ENCODE measurements around the gene VWA3A.
A peak's percentile ranks its signal among the peaks of the same experiment; 100 is the strongest.
"Not testable (repeated sequence)": the region's sequence is repeated elsewhere in the genome, so short reads cannot be mapped to it uniquely, and the experiment has no call there.

The VWA3A gene

DNA sequence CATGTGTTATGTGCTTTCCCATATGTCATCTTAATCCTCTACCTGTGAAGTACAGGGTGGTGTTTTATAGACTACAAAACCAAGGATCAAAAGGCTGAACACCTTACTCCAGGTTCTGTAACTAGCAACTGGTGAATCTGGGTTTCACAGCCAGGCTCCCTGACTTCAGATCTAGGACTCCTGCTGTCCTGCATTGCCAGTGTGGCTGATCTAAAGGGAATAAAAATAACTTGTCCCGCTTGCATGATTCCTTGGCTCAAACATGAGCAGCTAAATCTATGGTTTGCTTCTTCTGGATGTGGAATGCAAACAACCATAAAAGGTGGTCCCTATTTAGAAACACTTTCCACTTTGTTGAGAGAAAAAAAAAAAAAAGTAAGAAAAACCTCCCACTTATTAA lies 3.7 kb upstream of the VWA3A start:
- no peak for DNase-seq

DNA sequence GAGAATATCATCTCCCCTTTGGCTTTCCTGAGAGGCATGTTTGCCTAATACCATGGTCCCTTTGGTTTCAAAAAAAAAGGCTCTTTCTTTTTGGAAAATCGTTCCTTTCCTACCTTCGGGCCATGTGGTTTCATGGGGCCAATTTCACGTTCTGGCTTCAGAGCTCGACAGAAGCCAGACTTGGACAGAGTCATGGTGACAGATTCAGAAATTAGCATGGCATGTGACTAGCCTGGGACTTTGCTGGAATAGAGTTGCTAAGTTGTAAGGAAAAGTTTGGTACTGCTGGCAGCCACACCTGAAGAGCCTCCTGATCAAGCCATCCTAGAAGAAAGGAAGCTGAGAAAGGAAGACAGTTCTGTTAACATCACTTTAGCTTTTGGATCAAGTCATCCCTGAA lies 2.4 kb upstream of the VWA3A start:
- no peak for DNase-seq

DNA sequence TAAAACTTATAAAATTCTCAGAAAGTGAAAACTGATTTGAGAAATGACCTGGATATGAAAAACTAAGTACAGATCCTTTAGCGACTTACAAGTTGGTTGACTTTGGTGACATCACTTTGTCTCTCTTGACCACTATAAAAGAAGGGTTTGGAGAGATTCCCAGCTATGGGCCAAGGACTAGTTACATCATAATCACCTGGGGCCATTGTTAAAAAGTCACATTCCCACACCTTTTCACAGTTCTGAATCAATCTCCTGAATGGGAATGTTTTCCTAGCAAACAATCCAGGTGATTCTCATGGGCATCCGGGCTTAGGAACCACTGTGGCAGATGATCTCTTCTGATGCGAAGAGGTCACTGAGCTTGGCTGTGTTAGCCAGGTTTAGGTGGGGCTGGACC lies 620 bp upstream of the VWA3A start:
- DNase-seq = no peak

DNA sequence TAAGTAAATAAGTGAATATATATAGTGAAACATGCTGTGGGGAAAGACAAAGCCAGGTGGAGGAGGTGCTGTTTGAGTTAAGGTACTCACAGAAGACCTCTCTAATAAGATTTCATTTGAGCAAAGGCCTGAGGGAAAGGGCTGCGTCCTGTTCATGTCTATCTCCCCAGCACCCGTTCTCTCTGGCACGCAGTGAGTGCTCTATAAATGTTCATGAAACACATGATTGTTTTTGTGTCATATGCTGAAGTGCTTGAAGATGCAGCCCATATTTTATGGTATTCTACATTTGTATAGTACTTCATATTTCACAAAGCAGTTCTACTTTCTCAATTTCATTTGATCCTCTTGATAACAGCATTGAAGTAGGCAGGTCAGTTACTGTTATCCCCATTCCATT lies 990 bp downstream of the VWA3A start:
- no peak for DNase-seq

DNA sequence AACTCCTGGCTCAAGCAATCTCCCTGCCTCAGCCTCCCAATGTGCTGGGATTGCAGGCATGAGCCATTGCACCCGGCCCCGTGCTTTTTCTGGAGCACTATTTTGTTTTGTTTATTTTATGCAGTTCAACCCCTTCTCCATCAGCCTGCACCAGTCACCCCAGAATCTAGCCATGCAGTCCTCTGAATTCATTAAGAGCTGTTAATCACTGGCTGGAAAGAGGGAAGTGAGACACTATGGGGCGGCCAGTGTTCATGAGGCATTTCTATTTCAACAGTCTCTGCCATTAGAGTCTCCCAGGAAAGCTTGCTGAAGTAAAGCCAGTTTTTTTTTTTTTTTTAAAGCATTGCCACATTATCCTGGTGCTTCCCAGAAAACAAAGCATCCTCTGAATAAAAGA lies 1.7 kb downstream of the VWA3A start:
- peak in 2 of 56 donors; percentile 12 to 19 for DNase-seq

DNA sequence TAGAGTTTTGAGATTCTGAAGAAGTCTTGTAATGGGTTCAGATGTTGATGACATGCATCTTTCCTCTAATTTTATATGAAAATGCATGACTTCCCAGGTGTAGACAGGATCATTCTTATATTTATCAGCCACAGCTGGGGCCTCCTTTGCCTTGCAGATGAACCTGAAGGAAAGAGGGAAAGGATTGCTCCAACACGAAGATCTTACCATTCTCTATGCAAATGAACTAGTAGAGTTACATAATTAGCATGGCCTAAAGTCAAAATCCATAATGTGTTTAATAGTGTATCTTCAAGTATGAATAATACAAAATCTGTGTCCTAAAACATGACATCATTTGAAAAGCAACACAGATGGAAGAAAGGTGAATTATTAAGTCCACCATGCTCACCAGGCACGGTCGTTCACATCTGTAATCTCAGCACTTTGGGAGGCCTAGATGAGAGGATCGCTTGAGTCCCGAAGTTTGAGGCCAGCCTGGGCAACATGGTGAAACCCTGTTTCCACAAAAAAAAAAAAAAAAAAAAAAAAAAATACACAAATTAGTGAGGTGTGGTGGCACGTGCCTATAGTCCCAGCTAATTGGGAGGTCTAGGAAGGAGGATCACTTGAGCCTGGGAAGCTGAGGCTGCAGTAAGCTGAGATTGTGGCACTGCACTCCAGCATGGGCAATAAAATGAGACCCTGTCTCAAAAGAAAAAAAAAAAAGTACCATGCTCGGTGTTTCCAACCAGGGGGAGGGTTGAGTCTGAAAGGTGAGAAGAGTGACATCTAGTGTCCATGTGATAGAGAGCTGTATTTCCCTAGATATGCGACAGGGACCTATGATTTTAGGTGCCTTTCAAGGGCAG lies 6.3 kb downstream of the VWA3A start:
- DNase-seq = peak in 2 of 56 donors; percentile 0 to 5

DNA sequence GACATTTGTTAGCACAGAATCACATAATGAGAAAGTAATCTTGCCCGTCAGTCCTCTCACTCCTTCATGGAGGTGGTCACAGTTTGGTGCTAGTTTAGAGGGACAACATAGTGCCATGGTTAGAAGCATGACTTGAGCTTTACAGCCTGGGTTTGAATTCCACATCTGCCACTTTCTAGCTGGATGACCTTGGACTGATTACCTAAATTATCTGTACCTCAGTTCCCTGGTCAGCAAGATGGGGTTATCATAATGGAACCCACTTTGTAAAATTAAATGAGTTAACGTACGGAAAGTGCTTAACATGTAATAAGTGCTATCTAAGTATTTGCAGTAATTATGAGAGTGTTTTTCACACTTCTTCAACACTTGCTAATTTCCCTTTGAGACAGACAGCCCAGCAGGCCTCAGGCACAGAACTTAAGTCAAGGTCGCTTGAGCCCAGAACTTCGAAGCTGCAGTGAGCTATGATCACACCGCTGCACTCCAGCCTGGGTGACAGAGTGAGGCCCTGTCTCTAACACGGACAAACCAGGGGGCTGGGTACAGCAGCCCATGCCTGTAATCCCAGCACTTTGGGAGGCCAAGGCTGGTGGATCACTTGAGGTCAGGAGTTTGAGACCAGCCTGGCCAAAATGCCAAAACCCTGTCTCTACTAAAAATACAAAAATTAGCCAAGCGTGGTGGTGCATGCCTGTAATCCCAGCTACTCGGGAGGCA lies 7.1 kb downstream of the VWA3A start:
- DNase-seq = no peak

DNA sequence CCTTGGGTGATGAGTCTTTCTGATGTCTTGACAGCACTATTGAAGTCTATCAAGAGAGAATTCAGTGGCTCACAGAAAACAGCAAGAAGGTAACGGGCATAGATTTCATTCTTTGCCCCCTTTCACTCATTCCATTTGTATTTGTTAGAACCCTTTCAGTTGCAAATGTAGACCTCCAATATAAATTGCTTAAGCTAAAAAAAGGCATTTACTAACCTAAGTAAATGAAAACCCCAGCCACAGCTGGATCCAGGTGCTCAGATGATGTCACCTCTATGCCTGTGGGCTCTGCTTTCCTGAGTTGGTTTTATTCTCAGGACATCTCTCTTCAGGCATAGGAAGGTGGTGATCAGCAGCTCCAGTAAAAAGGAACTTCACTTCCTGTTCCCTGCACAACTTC lies 11.1 kb downstream of the VWA3A start:
- no peak for DNase-seq

DNA sequence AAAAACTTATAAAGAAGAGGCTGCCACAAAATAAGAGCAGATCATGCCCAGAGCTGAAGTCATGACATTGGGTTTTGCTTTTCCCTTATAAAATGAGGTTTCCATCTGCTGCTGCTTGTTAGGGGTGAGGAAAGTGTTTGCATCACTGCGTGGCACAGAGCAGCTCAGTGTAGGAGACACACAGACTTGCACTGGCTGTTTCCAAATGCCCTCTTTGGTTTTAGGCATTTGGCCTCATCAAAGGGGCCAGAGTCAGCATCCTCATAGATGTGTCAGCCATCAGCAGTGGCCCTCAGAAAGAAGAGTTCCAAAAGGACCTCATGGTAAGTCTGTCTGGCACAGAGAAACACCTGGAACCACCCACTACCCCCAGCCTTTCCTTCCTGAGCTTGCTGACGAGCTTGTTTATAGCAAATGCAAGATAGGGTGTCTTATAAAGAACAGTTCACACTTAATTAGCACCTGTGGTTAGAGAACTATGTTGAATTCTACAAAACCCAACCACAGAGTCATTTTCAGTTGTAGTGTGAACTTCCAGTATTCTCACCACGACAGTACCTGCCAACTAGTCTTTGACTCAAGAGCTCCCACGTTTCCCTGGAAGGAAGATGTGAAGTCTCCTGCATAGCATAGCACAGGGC lies 17.0 kb downstream of the VWA3A start:
- no peak for DNase-seq

DNA sequence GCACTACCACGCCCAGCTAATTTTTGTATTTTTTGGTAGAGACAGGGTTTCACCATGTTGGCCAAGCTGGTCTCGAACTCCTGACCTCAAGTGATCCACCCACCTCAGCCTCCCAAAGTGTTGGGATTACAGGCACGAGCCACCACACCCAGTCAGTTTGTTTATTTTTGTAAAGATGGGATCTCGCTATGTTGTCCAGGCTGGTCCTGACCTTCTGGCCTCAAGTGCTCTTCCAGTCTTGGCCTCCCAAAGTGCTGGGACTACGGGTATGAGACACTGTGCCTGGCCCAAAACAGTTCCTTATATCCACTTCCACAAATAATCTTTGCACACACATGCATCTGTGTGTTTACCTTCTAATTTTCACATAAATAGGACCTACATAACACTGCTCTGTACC lies 19.3 kb downstream of the VWA3A start:
- DNase-seq = not testable (repeated sequence)

DNA sequence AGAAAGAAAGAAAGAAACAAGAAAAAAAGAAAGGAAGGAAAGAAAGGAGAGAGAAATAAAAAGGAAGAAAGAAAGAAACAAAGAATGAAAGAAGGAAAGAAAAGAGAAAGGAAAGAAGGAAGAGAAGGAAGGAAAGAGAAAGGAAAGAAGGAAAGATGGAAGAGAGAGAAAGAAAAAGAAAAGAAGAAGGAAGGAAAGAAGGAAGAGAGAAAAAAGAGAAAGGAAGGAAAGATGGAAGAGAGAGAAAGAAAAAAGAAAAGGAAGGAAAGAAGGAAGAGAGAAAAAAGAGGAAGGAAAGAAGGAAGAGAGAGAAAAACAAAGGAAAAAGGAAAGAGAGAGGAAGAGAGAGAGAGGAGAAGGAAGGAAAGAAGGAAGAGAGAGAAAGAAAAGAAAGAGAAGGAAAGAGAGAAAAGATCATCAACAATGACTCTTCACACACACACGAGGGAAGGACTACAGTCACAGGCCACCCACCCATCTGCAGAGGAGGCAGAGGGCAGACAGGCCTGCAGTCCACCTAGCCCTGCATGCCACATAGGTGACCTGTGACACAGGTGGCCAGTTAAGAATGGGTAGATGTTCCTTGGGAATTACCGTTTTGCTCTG lies 23.9 kb downstream of the VWA3A start:
- DNase-seq = no peak

DNA sequence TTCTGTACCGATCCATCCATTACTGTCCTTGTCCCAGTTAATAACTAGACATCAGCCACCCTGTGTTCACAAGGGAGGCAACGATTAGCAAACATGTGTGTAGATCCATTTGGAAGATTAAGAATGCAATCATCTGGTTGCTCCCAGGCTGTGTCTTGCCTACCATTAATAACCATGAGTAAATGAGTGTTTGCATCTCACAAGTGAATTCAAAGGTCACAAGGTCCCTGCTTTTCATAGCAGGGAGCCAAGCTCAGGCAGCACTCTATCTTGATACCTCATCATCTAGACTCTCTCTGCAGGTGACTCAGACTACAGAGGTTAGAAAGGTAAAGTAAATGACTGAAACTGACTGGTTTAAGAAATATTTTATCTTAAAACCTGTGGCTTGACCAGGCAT lies 25.3 kb downstream of the VWA3A start:
- DNase-seq = no peak

DNA sequence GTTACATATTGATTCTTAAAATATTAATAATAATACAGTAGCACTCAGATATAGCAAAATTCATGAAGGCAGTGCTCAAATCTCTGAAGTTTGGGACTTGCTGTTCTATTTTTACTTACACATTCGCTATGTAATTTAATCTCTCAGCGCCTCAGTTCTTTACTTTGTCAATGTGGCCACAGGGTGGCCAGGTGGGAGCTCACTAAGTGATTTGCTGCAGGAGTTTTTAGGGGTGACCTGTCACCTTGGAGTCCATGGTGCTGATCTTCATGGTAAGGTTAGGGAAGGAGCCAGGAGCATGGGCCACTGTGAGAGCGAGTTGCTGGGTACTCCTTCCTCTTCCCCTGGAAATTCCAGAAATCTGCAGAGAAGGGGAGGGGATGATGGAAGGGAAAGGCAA lies 28.1 kb downstream of the VWA3A start:
- DNase-seq = no peak

DNA sequence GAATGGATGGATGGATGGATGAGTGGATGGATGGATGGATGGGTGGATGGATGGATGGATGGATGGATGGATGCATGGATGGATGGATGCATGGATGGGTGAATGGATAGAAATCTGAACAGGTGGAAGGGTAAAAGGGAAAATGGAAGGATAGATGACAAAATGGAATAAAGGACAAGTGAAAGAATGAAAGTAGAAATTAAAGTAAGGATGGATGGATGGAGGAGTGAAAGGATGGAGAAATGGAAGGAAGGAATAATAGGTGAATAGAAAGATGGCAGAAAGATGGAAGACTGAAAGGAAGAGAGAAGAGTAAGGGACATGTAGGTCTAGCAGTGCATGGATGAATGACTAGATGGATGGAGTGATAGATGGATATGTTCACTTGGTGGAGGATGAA lies 29.9 kb downstream of the VWA3A start:
- DNase-seq = no peak

DNA sequence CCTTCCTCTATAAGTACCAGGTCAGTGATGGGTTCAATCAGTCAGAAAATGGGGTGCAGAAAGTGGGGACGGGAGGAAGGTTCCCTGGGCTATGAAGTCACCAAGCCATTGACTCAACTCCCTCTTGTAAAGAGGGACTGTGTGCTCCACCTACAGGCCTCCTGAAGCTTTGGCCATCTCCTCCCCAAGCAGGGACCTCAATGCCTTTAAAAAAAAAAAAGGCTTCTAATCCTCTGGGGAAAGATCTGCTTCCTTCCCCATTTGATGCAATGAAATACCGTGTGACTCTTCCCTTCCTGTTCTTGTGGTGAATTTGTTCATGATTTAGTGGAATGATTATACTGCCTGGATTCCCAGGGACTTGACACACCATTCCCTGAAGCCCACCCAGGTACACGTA lies 30.8 kb downstream of the VWA3A start:
- DNase-seq = no peak

DNA sequence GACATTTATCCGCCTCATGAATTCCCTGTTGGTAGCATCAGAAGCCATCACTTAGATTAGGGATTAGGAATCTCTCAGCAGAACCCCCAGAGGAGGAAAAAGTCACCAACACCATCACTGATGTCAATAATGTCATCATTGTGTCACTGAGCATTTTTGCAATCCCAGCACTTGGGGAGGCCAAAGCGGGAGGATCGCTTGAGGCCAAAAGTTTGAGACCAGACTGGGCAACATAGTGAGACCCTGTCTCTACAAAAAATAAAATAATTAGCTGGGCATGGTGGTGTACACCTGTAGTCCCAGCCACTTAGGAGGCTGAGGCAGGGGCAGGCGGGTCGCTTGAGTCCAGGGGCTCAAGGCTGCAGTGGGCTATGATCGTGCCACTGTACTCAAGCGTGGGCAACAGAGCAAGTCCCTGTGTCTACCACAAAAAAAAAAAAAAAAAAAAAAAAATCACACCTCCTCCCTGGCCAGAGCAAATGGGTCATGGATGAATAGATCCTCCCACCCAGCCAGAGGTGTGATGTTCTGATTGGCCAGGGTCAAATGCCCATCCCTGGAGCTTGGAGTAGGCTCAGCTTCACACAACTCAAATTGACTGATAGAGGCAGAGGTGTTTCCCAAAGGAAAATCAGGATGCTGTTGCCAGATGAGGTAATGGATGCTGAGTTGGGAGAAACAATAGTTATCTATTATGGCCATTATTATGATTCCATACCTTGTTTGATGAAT lies 31.6 kb downstream of the VWA3A start:
- no peak for DNase-seq

DNA sequence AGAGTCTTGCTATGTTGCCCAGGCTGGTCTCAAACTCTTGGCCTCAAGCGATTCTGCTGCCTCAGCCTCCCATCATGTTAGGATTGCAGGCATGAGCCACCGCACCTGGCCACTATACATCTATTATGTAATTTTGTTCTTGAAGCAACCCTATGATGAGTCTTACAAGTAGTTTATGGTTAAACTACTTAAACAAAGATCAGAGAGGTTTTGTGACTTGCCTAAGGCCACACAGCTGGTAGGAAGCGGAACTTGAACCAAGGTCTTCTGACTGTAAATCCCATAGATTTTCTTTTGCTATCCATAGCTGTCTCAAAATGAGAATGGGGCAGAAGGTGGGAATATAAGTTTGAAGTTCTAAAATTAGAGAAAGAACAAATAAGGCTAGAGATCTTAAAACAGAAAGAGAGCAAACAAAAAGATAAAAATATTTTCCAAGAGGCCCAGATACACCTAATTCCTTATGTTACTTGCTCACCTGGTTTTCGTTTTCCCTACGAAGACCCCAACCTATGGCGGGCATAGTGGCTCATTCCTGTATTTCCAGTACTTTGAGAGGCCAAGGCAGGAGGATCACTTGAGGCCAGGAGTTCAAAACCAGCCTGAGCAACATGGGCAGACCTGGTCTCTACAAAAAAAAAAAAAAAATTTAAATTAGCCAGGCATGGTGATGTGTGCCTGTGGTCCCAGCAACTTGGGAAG lies 32.4 kb downstream of the VWA3A start:
- DNase-seq = no peak

DNA sequence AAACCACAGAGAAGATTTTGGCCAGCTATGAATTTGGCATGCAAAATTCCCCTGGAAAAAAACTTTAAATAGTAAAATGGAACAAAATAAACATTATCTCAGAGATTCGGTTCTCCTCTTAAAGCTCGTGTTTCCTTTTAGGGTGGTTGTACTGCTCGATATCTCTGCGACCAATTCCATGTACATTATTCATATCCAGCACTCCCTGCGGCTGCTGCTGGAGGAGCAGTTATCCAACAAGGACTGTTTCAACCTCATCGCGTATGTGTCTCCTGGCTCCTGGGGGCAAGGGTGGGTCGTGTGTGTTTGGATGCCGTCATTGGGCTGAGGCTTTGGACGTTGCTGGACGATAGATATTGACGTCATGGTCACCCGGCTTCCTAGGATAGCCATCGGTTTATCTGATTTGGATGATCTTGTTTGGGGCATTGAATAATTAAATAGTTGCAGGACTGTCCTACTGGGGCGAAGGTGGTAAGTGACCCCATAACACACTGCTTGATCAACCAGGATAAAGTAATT lies 33.8 kb downstream of the VWA3A start:
- no peak for DNase-seq

DNA sequence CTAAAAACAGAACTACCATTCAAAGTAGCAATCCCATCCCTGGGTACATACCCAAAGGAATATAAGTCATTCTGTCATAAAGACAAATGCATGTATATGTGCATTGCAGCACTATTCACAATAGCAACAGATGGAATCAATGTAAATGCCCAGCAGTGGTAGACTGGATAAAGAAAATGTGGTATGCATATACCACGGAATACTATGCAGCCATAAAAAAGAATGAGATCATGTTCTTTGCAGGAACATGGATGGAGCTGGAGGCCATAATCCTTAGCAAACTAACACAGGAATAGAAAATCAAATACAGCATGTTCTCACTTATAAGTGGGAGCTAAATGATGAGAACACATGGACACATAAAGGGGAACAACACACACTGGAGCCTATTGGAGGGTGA lies 36.2 kb downstream of the VWA3A start:
- DNase-seq = not testable (repeated sequence)

DNA sequence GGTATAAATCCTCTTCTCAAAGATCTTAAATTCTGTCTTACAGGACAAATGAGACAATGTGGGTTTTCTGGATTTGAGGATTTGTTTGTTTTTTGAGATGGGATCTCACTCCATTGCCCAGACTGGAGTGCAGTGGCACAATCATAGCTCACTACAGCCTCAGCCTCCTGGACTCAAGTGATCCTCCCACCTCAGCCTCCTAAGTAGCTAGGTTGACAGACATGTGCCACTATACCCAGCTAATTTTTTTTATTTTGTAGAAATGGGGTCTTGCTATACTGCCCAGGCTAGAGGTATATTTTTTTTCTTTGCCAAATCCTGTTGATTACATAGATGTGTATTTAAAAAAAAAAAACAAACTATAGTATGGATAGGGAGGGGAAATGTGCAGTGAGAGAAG lies 38.2 kb downstream of the VWA3A start:
- no peak for DNase-seq
